Aortic smooth muscle cell (primary cell): ENCODE data around the gene C19orf81. TPM values are rescaled to one million over a fixed set of nuclear protein-coding genes. Genes with fewer than 3 reads are reported as not detected.

Experiments
- total RNA-seq: library from RNA; depleted of rRNA; stranded (reverse); fragments of >200 nt; gene quantifications from 2 replicates; pipeline ENCODE4 v1.2.3, GENCODE V29; 2014

C19orf81 gene
- 0.53 and 0.62 TPM in 2 replicates for total RNA-seq

DNA sequence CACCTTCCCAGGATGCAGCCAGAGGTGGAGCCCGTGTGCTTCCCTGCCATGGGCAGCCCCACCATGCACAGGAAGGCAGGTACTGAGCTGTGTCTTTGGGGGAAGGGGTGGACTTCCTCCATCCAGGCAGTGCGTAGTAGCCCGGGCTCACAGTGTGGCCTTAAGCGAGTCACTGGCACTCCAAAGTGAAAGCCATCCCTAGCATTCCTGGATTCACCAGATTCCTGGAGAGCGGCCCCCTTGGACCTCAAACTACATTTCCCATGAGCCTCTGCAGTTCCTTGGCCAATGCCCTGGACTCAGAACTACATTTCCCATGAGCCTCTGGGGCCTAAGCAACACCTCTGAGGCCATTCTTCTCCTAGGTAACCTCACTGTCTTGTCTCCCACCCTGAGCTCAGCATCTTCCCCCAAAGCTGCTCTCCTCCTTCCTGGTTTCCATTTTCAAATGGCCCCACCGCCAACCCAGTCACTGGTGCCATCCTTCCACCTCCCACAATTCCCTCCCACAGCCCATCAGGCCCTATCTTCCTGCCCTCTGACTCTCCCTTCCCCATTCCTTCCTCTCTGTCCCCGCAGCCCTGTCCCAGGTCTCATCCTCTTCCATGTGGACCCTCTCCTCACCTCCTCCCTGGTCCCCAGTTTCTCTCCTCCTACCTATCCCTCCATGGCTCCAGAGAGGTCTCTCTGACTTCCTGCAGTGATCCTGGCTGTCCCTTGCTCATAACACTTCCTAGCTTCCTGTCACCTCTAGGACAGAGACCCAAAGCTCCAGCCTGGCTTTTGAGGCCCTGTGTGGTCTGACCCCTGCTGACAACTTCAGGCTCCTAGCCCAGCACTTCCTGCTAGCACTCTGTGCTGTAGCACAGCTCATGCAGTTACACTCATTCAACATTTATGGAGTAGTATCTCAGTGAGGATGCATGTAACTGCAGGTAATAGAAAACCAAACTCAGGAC, at the start of gene C19orf81:
C19orf81 (plus strand) TSS at position 13 of the 959 bp plus-strand sequence; CDS start at position 13, 0 bp downstream.

DNA sequence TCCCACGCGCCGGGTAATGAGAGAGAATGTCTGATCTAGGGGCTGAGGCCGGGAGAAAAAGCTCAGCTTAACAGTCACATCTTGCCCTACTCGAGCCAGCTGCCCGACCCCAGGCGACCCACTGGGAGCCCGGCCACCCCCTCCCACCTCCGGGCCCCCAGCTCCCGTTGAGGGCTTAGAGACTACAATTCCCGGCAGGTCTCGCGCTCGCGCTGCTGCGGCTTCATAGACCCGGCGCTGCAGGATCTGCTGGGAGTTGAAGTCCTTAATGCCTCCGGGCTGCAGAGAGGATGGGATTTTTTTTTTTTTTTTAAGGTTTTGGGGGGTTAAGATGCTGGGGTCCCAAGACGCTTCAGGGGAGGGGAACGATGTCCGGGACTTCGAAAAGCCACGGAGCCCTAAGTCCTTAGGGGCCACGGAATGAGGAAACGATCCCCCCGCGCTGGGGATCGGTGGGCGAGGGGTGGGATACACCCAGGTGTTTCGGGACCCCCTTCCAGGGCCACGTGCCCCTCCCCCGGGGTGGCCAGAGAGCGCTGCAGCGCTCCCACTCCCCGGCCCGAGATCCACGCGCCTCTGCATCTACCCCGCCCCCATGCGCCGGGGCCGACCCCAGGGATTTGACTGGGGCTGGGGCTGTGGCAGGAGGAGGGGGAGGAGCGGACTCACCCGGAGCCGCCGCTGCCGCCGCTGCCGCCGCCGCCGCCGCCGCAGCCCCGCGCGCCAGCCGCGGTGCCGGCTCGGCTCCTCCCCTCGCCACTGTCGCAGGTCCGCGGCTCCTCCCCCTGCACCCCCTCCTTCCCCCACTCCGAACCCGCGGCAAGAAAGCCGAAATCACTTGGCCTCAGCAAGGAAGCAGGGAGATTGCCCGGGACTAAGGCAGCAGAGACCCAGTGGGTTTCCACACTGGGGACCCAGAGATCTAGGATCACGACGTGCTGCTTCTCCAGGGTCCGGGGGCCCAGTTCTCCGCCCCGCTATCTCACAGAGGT, 9.8 kb upstream of the C19orf81 start, which contains the start of gene SYT3:
SYT3 (minus strand) TSS at position 761 of the 992 bp plus-strand sequence. CDS start 2,470 bp downstream, outside the sequence.

Other genes starting within 250 kb of the C19orf81 start
- not detected in 2 replicates for gene SPIB, start 230.5 kb upstream of the C19orf81 start, total RNA-seq
- gene MYBPC2, start 216.6 kb upstream of the C19orf81 start, total RNA-seq = not detected in 2 replicates
- 45.0 and 55.3 TPM in 2 replicates for gene EMC10, start 172.9 kb upstream of the C19orf81 start, total RNA-seq
- 0.26 TPM in 1 of 2 replicates, not detected in the other for gene GARIN5A, start 172.6 kb upstream of the C19orf81 start, total RNA-seq
- gene JOSD2, start 138.3 kb upstream of the C19orf81 start, total RNA-seq = 35.8 and 38.0 TPM in 2 replicates
- not detected in 2 replicates for gene ASPDH, start 135.5 kb upstream of the C19orf81 start, total RNA-seq
- under 0.01 and 0.12 TPM in 2 replicates for gene LRRC4B, start 81.0 kb upstream of the C19orf81 start, total RNA-seq
- gene SYT3, start 9.6 kb upstream of the C19orf81 start, total RNA-seq = 0.12 and 0.13 TPM in 2 replicates
- gene SHANK1, start 70.4 kb downstream of the C19orf81 start, total RNA-seq = 2.1 and 5.7 TPM in 2 replicates
- 26.0 and 68.1 TPM in 2 replicates for gene CLEC11A, start 73.9 kb downstream of the C19orf81 start, total RNA-seq
- not detected in 2 replicates for gene GPR32, start 121.0 kb downstream of the C19orf81 start, total RNA-seq
- gene ACP4, start 141.0 kb downstream of the C19orf81 start, total RNA-seq = not detected in 2 replicates
- not detected in 2 replicates for gene KLK1, start 174.3 kb downstream of the C19orf81 start, total RNA-seq
- not detected in 2 replicates for gene KLK15, start 184.1 kb downstream of the C19orf81 start, total RNA-seq
- not detected in 2 replicates for gene KLK3, start 205.5 kb downstream of the C19orf81 start, total RNA-seq
- gene KLK2, start 224.0 kb downstream of the C19orf81 start, total RNA-seq = not detected in 2 replicates